OCI-LY3 (cell line): ENCODE data around the gene HOXA4.

Experiments used
- H2AFZ ChIP-seq: fragments of 200-600, 300-600 bp; shearing (Covaris generic); 2 replicates; pipeline ENCODE4 v1.6.0; 2014; ENCODE audit warnings: antibody characterized with exemption, low read depth, low read length
- H3K27ac ChIP-seq: fragments of 200-600, 300-600 bp; sonication (generic); 2 replicates; pipeline ENCODE4 v1.5.1; 2014; ENCODE audit warnings: mild to moderate bottlenecking, low read length, moderate library complexity, mixed read lengths
- H3K27me3 ChIP-seq: fragments of 200-600, 300-600 bp; sonication (generic); 2 replicates; pipeline ENCODE4 v1.6.1; 2014; ENCODE audit warnings: low read depth, low read length, mixed read lengths
- H3K36me3 ChIP-seq: fragments of 200-600, 300-600 bp; sonication (generic); replicated peaks from 2 replicates; pipeline ENCODE3; 2014; ENCODE audit warnings: low read depth, low read length, mixed read lengths
- H3K4me1 ChIP-seq: fragments of 300-600, 200-600 bp; sonication (generic); 2 replicates; pipeline ENCODE4 v1.6.1; 2014; ENCODE audit warnings: low read length, mixed read lengths
- H3K4me2 ChIP-seq: fragments of 200-600, 300-600 bp; sonication (generic); 2 replicates; pipeline ENCODE4 v1.6.1; 2014; ENCODE audit warnings: low read length, mixed read lengths
- H3K4me3 ChIP-seq: fragments of 300-600, 200-600 bp; sonication (generic); 2 replicates; pipeline ENCODE4 v1.5.1; 2014; ENCODE audit warnings: antibody characterized with exemption, mild to moderate bottlenecking, low read length, moderate library complexity
- H3K79me2 ChIP-seq: fragments of 300-600, 200-600 bp; shearing (Covaris generic); 2 replicates; pipeline ENCODE4 v1.6.1; 2014; ENCODE audit warnings: mild to moderate bottlenecking, low read length, mixed read lengths
- H3K9ac ChIP-seq: fragments of 300-600, 200-600 bp; shearing (Covaris generic); 2 replicates; pipeline ENCODE4 v1.6.0; 2014; ENCODE audit warnings: mild to moderate bottlenecking, low read length, moderate library complexity
- H3K9me3 ChIP-seq: fragments of 200-600, 300-600 bp; shearing (Covaris generic); 2 replicates; pipeline ENCODE4 v1.6.1; 2014; ENCODE audit warnings: low read length, mixed read lengths; ENCODE audit not compliant: insufficient read depth
- H4K20me1 ChIP-seq: fragments of 200-600, 300-600 bp; sonication (generic); 2 replicates; pipeline ENCODE4 v1.6.1; 2016; ENCODE audit warnings: low read length, mixed read lengths; ENCODE audit not compliant: insufficient read depth
- EZH2phosphoT487 ChIP-seq: fragments of 200-600 bp; shearing (Covaris generic); IDR thresholded peaks from 2 replicates; pipeline ENCODE4 v1.6.1; 2018; ENCODE audit warnings: antibody characterized with exemption, mixed run types, low read depth
- TF ChIP-seq, protein P1 (sequence below): fragments of 200-600, 300-600 bp; sonication (generic); IDR thresholded peaks from 2 replicates; pipeline ENCODE4 v1.5.1; 2014; ENCODE audit warnings: antibody characterized with exemption, low read length, low read depth

The HOXA4 gene

DNA sequence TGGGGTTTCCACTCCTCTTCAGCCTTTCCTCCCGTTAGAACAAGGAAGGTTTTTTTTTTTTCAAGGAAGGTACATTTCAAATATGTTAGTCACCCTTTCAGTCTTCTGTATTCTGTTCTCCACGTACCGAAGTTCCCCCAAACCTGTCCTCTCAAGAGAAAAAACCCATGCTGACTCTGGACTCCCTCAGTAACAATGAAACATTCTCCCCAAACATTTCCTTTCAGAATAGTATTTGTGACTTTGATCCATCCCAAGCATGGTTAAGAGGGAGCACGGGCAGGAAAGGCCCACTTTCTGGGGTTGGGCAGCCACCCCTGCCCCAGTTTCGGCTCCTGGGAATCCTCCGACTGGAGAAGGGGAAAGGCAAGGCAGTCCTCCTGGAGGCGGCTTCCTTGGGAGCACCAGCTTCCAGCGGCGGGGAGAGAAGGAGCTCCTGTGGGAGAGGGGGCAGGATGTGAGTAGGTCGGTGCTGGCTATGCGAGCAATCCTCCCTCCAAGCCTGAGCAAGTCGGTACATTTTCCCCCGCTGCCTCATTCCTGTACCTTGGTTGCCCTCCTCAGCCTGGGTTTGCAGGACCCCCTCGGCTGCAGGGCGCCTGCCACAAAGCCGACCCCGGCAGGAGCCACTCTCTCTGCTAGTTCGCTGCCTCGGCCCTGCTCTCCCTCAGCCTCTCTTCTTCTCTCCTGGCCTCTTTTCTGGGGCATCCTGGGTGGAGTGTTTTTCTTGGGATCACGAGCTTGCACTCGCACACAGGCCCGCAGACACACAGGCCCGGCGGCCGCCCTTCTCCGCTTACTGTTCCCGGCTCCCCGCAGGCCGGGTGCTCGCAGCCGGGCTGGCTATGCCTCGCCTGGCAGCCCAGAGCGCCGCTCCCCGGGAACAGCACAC lies 32.6 kb downstream of the HOXA4 start:
- no peak overlapping the region for H3K27ac ChIP-seq
- no peaks in the 10 kb centered on the region for H3K36me3 ChIP-seq
- peaks cover 20% of the 10 kb centered on the region for H3K4me1 ChIP-seq
- peak overlapping the region; percentile 99; the same call in 1 of the 2 replicates for H3K4me3 ChIP-seq
- H3K9me3 ChIP-seq, result no peaks in the 10 kb centered on the region
- H2AFZ ChIP-seq, result no peak overlapping the region
- TF ChIP-seq, protein P1, sequence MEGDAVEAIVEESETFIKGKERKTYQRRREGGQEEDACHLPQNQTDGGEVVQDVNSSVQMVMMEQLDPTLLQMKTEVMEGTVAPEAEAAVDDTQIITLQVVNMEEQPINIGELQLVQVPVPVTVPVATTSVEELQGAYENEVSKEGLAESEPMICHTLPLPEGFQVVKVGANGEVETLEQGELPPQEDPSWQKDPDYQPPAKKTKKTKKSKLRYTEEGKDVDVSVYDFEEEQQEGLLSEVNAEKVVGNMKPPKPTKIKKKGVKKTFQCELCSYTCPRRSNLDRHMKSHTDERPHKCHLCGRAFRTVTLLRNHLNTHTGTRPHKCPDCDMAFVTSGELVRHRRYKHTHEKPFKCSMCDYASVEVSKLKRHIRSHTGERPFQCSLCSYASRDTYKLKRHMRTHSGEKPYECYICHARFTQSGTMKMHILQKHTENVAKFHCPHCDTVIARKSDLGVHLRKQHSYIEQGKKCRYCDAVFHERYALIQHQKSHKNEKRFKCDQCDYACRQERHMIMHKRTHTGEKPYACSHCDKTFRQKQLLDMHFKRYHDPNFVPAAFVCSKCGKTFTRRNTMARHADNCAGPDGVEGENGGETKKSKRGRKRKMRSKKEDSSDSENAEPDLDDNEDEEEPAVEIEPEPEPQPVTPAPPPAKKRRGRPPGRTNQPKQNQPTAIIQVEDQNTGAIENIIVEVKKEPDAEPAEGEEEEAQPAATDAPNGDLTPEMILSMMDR, result no peak
- H3K79me2 ChIP-seq, result peaks cover 19% of the 10 kb centered on the region
- H3K4me2 ChIP-seq, result peak overlapping the region; percentile 94
- no peaks in the 10 kb centered on the region for H3K27me3 ChIP-seq
- H3K9ac ChIP-seq, result peak overlapping the region; percentile 86; the same call in 1 of the 2 replicates
- H4K20me1 ChIP-seq, result no peaks in the 10 kb centered on the region

DNA sequence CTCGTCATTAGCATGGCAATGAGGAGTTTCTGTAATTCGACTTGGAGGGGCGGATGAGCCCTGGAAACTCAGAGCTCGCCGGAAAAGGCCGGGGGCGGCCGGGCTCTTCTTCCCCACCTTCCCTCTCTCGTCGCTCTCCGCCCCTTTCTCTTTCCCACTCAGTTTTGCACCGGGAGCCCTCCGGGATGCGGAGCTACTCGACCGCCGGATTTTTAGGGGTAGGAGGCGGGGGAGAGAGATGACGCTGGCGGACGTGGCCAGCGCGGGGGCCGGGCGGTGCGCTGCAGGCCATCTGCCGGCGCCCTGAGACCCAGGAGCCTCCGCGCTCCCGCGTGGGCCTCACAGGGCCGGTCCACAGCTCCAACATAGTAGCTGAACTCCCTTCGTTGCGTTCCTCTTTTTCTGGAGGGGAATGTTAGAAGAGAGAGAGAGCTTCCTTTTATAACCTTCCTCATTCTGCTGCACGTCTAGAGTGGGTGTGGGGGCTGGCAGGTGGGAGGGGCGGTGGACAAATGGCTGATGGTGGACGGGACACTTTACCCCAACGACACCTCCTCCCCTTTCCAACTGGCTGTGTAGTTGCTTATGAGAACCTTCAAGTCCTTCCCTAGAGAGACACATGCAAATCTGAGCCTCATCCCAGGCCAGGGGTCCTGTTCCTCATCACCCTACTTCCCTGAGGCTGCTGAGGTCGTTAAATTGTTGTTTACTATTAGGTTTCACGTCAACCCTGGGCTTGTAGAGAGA lies 33.6 kb downstream of the HOXA4 start:
- no peaks in the 10 kb centered on the region for H4K20me1 ChIP-seq
- H3K9me3 ChIP-seq, result no peaks in the 10 kb centered on the region
- peaks cover 20% of the 10 kb centered on the region for H3K4me1 ChIP-seq
- no peaks in the 10 kb centered on the region for H3K36me3 ChIP-seq
- H3K27ac ChIP-seq, result peak overlapping the region; percentile 75
- H3K27me3 ChIP-seq, result no peaks in the 10 kb centered on the region
- peaks cover 19% of the 10 kb centered on the region for H3K79me2 ChIP-seq
- peak overlapping the region; percentile 94 for H3K4me2 ChIP-seq
- H3K4me3 ChIP-seq, result peak overlapping the region; percentile 99
- peak overlapping the region; percentile 86 for H3K9ac ChIP-seq
- H2AFZ ChIP-seq, result peak overlapping the region; percentile 69; the same call in 1 of the 2 replicates
- TF ChIP-seq, protein P1, result no peak
- TF ChIP-seq EZH2phosphoT487, result no peak

DNA sequence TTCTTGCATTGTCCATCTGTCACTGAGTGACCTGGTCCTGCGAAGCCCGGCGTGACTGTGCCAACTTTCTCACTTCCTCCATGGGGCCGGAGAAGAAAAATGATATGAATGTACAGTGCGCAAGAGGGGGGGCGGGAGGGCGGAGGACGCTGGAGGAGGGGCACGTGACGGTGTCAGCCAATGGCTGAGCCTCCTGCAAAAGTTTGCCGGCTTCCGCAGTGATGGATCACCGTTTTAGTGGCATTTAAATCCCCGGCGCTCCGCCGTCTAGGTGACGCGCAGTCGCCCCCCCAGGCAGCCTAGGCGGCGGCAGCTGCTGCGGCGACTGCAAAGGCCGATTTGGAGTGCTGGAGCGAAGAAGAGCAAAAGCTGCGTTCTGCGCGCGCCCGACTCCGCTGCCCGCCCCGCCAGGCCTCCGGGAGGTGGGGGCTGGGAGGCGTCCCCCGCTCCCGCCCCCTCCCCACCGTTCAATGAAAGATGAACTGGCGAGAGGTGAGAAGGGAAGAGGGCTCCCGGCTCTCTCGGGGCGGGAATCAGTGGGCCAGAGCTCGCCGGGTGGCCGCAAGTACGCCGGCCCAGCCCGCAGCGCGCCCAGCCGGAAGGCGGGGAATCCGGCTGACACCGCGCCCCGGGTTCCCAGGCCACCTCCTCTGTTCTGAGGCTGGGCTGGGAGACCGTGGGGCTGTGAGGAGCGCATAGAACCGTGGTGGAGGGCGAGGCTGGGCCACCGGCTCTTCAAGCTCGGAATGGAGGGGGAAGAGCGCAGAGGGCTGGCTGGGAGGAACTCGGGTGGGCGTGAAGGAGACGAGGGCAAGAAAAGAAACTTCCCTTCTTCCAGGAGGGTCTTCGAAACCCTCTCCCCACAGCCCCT lies 34.4 kb downstream of the HOXA4 start, which contains the start of gene HOXA1:
Gene HOXA1 (minus strand): TSS at position 104 of the 871 bp plus-strand sequence. CDS start 88 bp downstream, at position 16.
- TF ChIP-seq, protein P1, result peak; percentile 7; the same call in 1 of the 2 replicates
- TF ChIP-seq EZH2phosphoT487, result no peak
- H3K36me3 ChIP-seq, result no peaks in the 10 kb centered on the region
- H3K4me1 ChIP-seq, result peaks cover 20% of the 10 kb centered on the region
- H3K4me2 ChIP-seq, result peak within 1 kb of the TSS; percentile 98
- no peaks in the 10 kb centered on the region for H3K9me3 ChIP-seq
- H4K20me1 ChIP-seq, result no peaks in the 10 kb centered on the region
- peak within 1 kb of the TSS; percentile 92 for H2AFZ ChIP-seq
- peak within 1 kb of the TSS; percentile 99 for H3K4me3 ChIP-seq
- peak within 1 kb of the TSS; percentile 86 for H3K9ac ChIP-seq
- no peaks in the 10 kb centered on the region for H3K27me3 ChIP-seq
- peaks cover 19% of the 10 kb centered on the region for H3K79me2 ChIP-seq
- peak within 1 kb of the TSS; percentile 75 for H3K27ac ChIP-seq
